Measurements from ENCODE around the gene USP12.

Gene USP12

GRCh38 chr13:27174766-27175455, 3.3 kb upstream of the USP12 start:
- TF ChIP-seq EZH2phosphoT487 (IDR thresholded peaks at IDR 0.05; ENCODE audit: borderline replicate concordance) (no peak), CTCF (conservative IDR thresholded peaks at IDR 0.05; ENCODE audit: low read length) (no peak)
- Histone ChIP-seq H3K9ac (ENCODE audit: low read depth, low read length, poor library complexity, severe bottlenecking) (no peak overlapping the region), H3K4me1 (ENCODE audit: insufficient read depth, low read length, poor library complexity, severe bottlenecking) (peaks cover 13% of the 10 kb centered on the region), H3K4me2 (ENCODE audit: low read depth, low read length, poor library complexity, severe bottlenecking) (no peak overlapping the region), H3K79me2 (ENCODE audit: insufficient read depth, low read length) (peaks cover 12% of the 10 kb centered on the region), H4K20me1 (ENCODE audit: insufficient read depth, low read length, poor library complexity, severe bottlenecking) (peaks cover 12% of the 10 kb centered on the region), H3K9me3 (ENCODE audit: insufficient read depth, low read depth, low read length) (no peaks in the 10 kb centered on the region), H3K9me2 (replicated peaks; ENCODE audit: low read depth, low read length) (no peaks in the 10 kb centered on the region), H3K36me3 (ENCODE audit: insufficient read depth, low read length) (no peaks in the 10 kb centered on the region), H3K27me3 (ENCODE audit: insufficient read depth, low read length, poor library complexity, severe bottlenecking) (no peaks in the 10 kb centered on the region), H3K4me3 (ENCODE audit: low read length, poor library complexity, severe bottlenecking) (no peak overlapping the region), H2AFZ (ENCODE audit: low read length) (no peak overlapping the region), H3F3A (ENCODE audit: low read depth) (peaks cover 5% of the 10 kb centered on the region; the same call in 1 of the 2 replicates)

- TF ChIP-seq EZH2phosphoT487 (IDR thresholded peaks at IDR 0.05; ENCODE audit: borderline replicate concordance) (no peak), CTCF (conservative IDR thresholded peaks at IDR 0.05; ENCODE audit: low read length) (no peak)
- Histone ChIP-seq H2AFZ (ENCODE audit: low read length) (peak overlapping the region; percentile 99), H3F3A (ENCODE audit: low read depth) (peaks cover 5% of the 10 kb centered on the region; the same call in 1 of the 2 replicates), H3K36me3 (ENCODE audit: insufficient read depth, low read length) (no peaks in the 10 kb centered on the region), H3K79me2 (ENCODE audit: insufficient read depth, low read length) (peaks cover 37% of the 10 kb centered on the region), H3K27me3 (ENCODE audit: insufficient read depth, low read length, poor library complexity, severe bottlenecking) (no peaks in the 10 kb centered on the region), H3K9me3 (ENCODE audit: insufficient read depth, low read depth, low read length) (no peaks in the 10 kb centered on the region), H3K4me3 (ENCODE audit: low read length, poor library complexity, severe bottlenecking) (peak overlapping the region; percentile 95), H3K9ac (ENCODE audit: low read depth, low read length, poor library complexity, severe bottlenecking) (peak overlapping the region; percentile 78), H3K4me2 (ENCODE audit: low read depth, low read length, poor library complexity, severe bottlenecking) (peak overlapping the region; percentile 93), H4K20me1 (ENCODE audit: insufficient read depth, low read length, poor library complexity, severe bottlenecking) (peaks cover 35% of the 10 kb centered on the region), H3K9me2 (replicated peaks; ENCODE audit: low read depth, low read length) (no peaks in the 10 kb centered on the region), H3K4me1 (ENCODE audit: insufficient read depth, low read length, poor library complexity, severe bottlenecking) (peaks cover 31% of the 10 kb centered on the region)
Measured at GRCh38 chr13:27172495-27172842, 858 bp upstream of the USP12 start.

- peaks cover 41% of the 10 kb centered on the region for H3K79me2 ChIP-seq (ENCODE audit: insufficient read depth, low read length)
- H3K4me1 ChIP-seq (ENCODE audit: insufficient read depth, low read length, poor library complexity, severe bottlenecking): peaks cover 31% of the 10 kb centered on the region
Measured at GRCh38 chr13:27171827-27172494, 350 bp upstream of the USP12 start.

More at GRCh38 chr13:27171827-27172494, 350 bp upstream of the USP12 start:
- no peaks in the 10 kb centered on the region for H3K9me3 ChIP-seq (ENCODE audit: insufficient read depth, low read depth, low read length)
- H3F3A ChIP-seq (ENCODE audit: low read depth): peaks cover 5% of the 10 kb centered on the region; the same call in 1 of the 2 replicates
- H3K9me2 ChIP-seq (replicated peaks; ENCODE audit: low read depth, low read length): no peaks in the 10 kb centered on the region
- H3K27me3 ChIP-seq (ENCODE audit: insufficient read depth, low read length, poor library complexity, severe bottlenecking): no peaks in the 10 kb centered on the region
- no peak for TF ChIP-seq CTCF (conservative IDR thresholded peaks at IDR 0.05; ENCODE audit: low read length)
- no peak for TF ChIP-seq EZH2phosphoT487 (IDR thresholded peaks at IDR 0.05; ENCODE audit: borderline replicate concordance)
- H4K20me1 ChIP-seq (ENCODE audit: insufficient read depth, low read length, poor library complexity, severe bottlenecking): peaks cover 40% of the 10 kb centered on the region
- H3K4me3 ChIP-seq (ENCODE audit: low read length, poor library complexity, severe bottlenecking): peak overlapping the region; percentile 95
- H3K36me3 ChIP-seq (ENCODE audit: insufficient read depth, low read length): no peaks in the 10 kb centered on the region
- H2AFZ ChIP-seq (ENCODE audit: low read length): peak overlapping the region; percentile 99
- H3K9ac ChIP-seq (ENCODE audit: low read depth, low read length, poor library complexity, severe bottlenecking): peak overlapping the region; percentile 78
- H3K4me2 ChIP-seq (ENCODE audit: low read depth, low read length, poor library complexity, severe bottlenecking): peak overlapping the region; percentile 93

Measured in Loucy (cell line).